Esophagus squamous epithelium (tissue), 4 donors: Measurements from ENCODE around the gene TOB2.

Source experiments
- CTCF ChIP-seq, 6 experiments: fragments of 450-650 bp in 4 of 6; fragments of 200-600 bp in 2 of 6; sonication (generic) in 2 of 6; IDR thresholded peaks; one replicate each; pipeline ENCODE4 v1.5.1; 2016 to 2019; ENCODE audit warnings: antibody characterized with exemption in 6 of 6, mild to moderate bottlenecking in 4 of 6, moderate library complexity in 4 of 6
- POLR2A ChIP-seq, 4 donors: fragments of 450-650 bp; IDR thresholded peaks; one replicate each; pipeline ENCODE4 v1.6.1; 2017; ENCODE audit warnings: antibody characterized with exemption in 4 of 4, mild to moderate bottlenecking in 4 of 4, moderate library complexity in 3 of 4

- TF ChIP-seq CTCF (IDR thresholded peaks at IDR 0.05) (no peak), POLR2A (IDR thresholded peaks at IDR 0.05) (no peak)
These were observed 38.4 kb upstream of the TOB2 start for GRCh38 chr22:41485033-41485432.
